Sigmoid colon (tissue), 7 donors: Measurements from ENCODE around the gene COG5. TPM values are rescaled to one million over a fixed set of nuclear protein-coding genes. Genes with fewer than 3 reads are reported as not detected.

Experiments used
- DNase-seq: peaks from one replicate; pipeline ENCODE4 v3.0.0-alpha.2; 2019
- H3K27ac ChIP-seq, 4 donors: fragments of 200-600 bp; sonication (generic); one replicate each; pipeline ENCODE4 v1.5.1; 2016 to 2019; ENCODE audit warnings: mild to moderate bottlenecking in 1 of 4
- H3K27me3 ChIP-seq, 3 donors: fragments of 200-600 bp; sonication (generic); one replicate each; pipeline ENCODE4 v1.5.1; 2019; ENCODE audit warnings: mild to moderate bottlenecking in 1 of 3
- H3K36me3 ChIP-seq, 4 donors: fragments of 200-600 bp; sonication (generic); one replicate each; pipeline ENCODE4 v1.5.1; 2016 to 2019
- H3K4me1 ChIP-seq, 4 donors: fragments of 200-600 bp; sonication (generic); one replicate each; pipeline ENCODE4 v1.5.1; 2017 to 2019
- H3K4me3 ChIP-seq, 4 donors: fragments of 200-600 bp; sonication (generic); one replicate each; pipeline ENCODE4 v1.5.1; 2017 to 2019; ENCODE audit warnings: mild to moderate bottlenecking in 2 of 4, moderate library complexity in 1 of 4
- H3K9me3 ChIP-seq, 4 donors: fragments of 200-600 bp in 3 of 4; sonication (generic) in 3 of 4; one replicate each; pipeline versions ENCODE4 v1.5.1 to v1.6.1; 2013 to 2019
- EP300 ChIP-seq, 4 donors: sonication (generic); formaldehyde crosslinking; IDR thresholded peaks; one replicate each; pipeline ENCODE4 v1.6.1; 2017; ENCODE audit warnings: antibody characterized with exemption in 4 of 4
- POLR2A ChIP-seq, 2 donors: fragments of 450-650 bp; IDR thresholded peaks; one replicate each; pipeline ENCODE4 v1.6.1; 2016; ENCODE audit warnings: antibody characterized with exemption in 2 of 2, mild to moderate bottlenecking in 2 of 2, moderate library complexity in 2 of 2
- POLR2AphosphoS5 ChIP-seq, 4 donors: sonication (generic); formaldehyde crosslinking; IDR thresholded peaks; one replicate each; pipeline ENCODE4 v1.6.1; 2017; ENCODE audit warnings: antibody characterized with exemption in 4 of 4
- WGBS, 2 donors: extraction: QIAGEN DNeasy Blood & Tissue Kit; methylation state at CpG; one replicate each; pipeline ENCODE4 v1.1.7; 2013; 5-methylcytosine and 5-hydroxymethylcytosine counted together
- intact Hi-C: fragments of 100-400 bp; cut with DNase I; formaldehyde crosslinking; loops from one replicate; pipeline ENCODE4 v1.15.1; 2023
- polyA plus RNA-seq, 3 donors: library from polyadenylated mRNA; stranded (reverse); fragments of 200-250 nt; gene quantifications; one replicate each; pipeline ENCODE4 v1.2.3, GENCODE V29; 2013
- total RNA-seq, 4 donors: library from RNA; depleted of rRNA; stranded (reverse); fragments of >200 nt; gene quantifications; one replicate each; pipeline ENCODE4 v1.1.0, GENCODE V29; 2016
- TF ChIP-seq, protein P1 (sequence below), 4 experiments: fragments of 450-650 bp in 3 of 4; fragments of 200-600 bp in 1 of 4; IDR thresholded peaks; one replicate each; pipeline ENCODE4 v1.5.1; 2016 to 2019; ENCODE audit warnings: antibody characterized with exemption in 4 of 4, mild to moderate bottlenecking in 3 of 4, moderate library complexity in 2 of 4
- donor health status: healthy with polysubstance abuse.
- donor health status: Bipolar disorder and iron deficiency.
- donor health status: healthy.

Gene COG5
- 10 to 100 TPM; 26.8 to 73.4 (median 30.2) TPM for total RNA-seq
- 10 to 100 TPM; 11.0 to 27.6 (median 15.7) TPM for polyA plus RNA-seq

DNA sequence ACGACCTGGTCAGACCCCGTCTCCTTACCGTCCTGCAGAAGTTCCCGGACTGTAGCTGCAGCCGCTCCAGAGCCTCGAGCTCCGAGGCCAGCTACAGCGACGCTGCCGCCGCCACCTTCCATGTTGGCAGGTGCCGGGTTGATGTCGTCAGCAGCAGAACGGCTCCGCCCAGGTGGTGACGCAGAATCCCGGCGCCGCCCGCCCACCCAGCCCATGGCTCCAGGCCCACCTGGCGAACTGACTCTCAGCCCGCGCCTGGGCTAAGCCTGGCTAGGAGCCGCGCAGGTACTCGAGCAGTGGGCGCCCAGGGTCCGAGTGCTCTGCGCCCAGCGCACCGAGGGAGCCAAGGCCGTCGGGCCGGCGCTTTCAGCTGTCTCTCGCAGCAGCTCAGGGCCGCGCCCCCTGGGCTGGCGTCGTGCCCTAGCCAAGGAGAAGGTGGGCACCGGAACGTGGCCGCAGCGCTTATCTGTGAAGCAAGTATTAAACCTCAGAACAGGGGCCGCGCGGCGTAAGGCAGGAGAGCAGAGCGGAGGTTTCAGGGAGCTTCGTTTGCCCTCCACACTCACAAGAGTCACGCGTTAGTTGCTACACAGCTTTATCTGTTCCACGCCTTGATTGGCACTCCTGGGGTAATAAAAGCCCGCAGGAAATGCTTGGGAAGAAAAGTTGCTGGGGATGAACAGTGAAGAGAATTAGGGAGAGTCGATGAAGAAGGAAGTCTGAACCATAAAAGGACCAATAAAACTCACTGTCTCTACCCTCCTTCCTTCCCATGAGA is at the start of gene COG5, which contains the start of gene DUS4L:
COG5 (minus strand) TSS at position 146 of the 778 bp plus-strand sequence; CDS start at position 122, 24 bp downstream.
DUS4L (plus strand) TSS at position 197 of the 778 bp plus-strand sequence. CDS start 3,100 bp downstream, outside the sequence.
- H3K27me3 ChIP-seq: no peaks in the 10 kb centered on the region
- peaks cover 0 to 49% (median 30%) of the 10 kb centered on the region in 4 donors for H3K4me1 ChIP-seq
- intact Hi-C loops: loop anchor here (1.0 to 10.0 kb wide), 5 partner anchors 16 to 399 kb away; partner anchors contain the start of genes BCAP29, CBLL1 and HBP1
- peak; percentile 89 for DNase-seq
- peak within 1 kb of the TSS; percentile 92 to 96 (median 93) for H3K27ac ChIP-seq
- WGBS, 2 donors: 0% methylated on average over 55 of the region's 55 CpGs
- H3K4me3 ChIP-seq: peak within 1 kb of the TSS; percentile 85 to 98 (median 90)
- no peaks in the 10 kb centered on the region for H3K36me3 ChIP-seq
- TF ChIP-seq, protein P1, sequence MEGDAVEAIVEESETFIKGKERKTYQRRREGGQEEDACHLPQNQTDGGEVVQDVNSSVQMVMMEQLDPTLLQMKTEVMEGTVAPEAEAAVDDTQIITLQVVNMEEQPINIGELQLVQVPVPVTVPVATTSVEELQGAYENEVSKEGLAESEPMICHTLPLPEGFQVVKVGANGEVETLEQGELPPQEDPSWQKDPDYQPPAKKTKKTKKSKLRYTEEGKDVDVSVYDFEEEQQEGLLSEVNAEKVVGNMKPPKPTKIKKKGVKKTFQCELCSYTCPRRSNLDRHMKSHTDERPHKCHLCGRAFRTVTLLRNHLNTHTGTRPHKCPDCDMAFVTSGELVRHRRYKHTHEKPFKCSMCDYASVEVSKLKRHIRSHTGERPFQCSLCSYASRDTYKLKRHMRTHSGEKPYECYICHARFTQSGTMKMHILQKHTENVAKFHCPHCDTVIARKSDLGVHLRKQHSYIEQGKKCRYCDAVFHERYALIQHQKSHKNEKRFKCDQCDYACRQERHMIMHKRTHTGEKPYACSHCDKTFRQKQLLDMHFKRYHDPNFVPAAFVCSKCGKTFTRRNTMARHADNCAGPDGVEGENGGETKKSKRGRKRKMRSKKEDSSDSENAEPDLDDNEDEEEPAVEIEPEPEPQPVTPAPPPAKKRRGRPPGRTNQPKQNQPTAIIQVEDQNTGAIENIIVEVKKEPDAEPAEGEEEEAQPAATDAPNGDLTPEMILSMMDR (IDR thresholded peaks at IDR 0.05): no peak
- TF ChIP-seq POLR2A (IDR thresholded peaks at IDR 0.05) (peak in 1 of 2 donors; percentile 58), EP300 (IDR thresholded peaks at IDR 0.05) (peak in 1 of 4 donors; percentile 9), POLR2AphosphoS5 (IDR thresholded peaks at IDR 0.05) (peak; percentile 86 to 93 (median 90))
- H3K9me3 ChIP-seq: no peaks in the 10 kb centered on the region

DNA sequence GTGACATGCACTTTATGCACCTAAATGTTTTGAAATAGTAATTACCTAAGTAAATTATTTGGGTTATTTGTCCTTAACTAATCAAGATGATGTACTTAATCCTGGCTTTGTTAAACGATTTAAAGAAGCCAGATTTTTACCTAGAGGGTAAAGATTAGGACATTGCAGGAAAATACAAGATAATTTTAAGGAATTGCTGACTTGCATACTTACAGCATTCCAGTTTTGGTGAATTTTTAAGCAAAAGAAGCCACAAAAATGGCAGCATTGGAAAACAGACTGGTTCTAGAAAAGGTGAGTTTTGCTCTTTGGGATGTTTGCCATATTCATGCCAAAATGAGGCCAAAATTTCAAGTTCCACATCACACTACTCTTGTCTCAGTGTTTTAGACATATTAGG is 49.7 kb upstream of the COG5 start:
- H3K36me3 ChIP-seq: peaks cover 5 to 50% (median 13%) of the 10 kb centered on the region in 4 donors
- no peaks in the 10 kb centered on the region for H3K27me3 ChIP-seq

DNA sequence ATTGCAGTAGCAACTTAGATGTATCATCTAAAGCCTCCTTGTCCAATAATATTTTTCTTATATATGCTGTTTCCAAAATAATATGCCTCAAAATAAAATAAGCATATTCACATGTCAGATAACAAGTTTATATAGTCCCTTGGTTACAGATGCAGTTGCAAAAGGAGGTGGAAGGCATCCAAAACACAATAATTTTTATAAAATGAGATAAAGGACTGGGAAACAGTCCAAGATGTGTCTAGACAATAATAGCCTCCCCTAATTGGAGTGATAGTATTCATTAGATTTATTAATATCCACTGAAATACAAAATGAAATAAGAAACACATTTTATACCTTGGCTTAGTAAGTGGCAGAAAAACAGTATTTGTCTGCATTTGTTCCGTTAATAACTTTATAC is 46.6 kb upstream of the COG5 start:
- H3K36me3 ChIP-seq: peaks cover 5 to 29% (median 13%) of the 10 kb centered on the region in 4 donors
- no peak overlapping the region for H3K27ac ChIP-seq
- H3K4me3 ChIP-seq: no peak overlapping the region
- DNase-seq: no peak
- 92 to 99% methylated on average over 1 of the region's 1 CpG for WGBS, 2 donors
- TF ChIP-seq EP300 (IDR thresholded peaks at IDR 0.05) (no peak), POLR2A (IDR thresholded peaks at IDR 0.05) (no peak), POLR2AphosphoS5 (IDR thresholded peaks at IDR 0.05) (no peak)
- TF ChIP-seq, protein P1 (IDR thresholded peaks at IDR 0.05): no peak
- intact Hi-C loops: no loop called here
- no peaks in the 10 kb centered on the region for H3K9me3 ChIP-seq
- peaks cover 0 to 10% (median 5%) of the 10 kb centered on the region in 4 donors for H3K4me1 ChIP-seq
- H3K27me3 ChIP-seq: no peaks in the 10 kb centered on the region

More for the DNA sequence above, 49.7 kb upstream of the COG5 start:
- intact Hi-C loops: no loop called here
- H3K4me3 ChIP-seq: no peak overlapping the region
- H3K4me1 ChIP-seq: peaks cover 0 to 10% (median 5%) of the 10 kb centered on the region in 4 donors
- whole genome bisulfite sequencing, 2 donors: 91 to 94% methylated on average over 1 of the region's 1 CpG
- no peak overlapping the region for H3K27ac ChIP-seq
- TF ChIP-seq POLR2A (IDR thresholded peaks at IDR 0.05) (no peak), POLR2AphosphoS5 (IDR thresholded peaks at IDR 0.05) (no peak), EP300 (IDR thresholded peaks at IDR 0.05) (no peak)
- TF ChIP-seq, protein P1 (IDR thresholded peaks at IDR 0.05): no peak
- H3K9me3 ChIP-seq: no peaks in the 10 kb centered on the region
- DNase-seq: no peak

DNA sequence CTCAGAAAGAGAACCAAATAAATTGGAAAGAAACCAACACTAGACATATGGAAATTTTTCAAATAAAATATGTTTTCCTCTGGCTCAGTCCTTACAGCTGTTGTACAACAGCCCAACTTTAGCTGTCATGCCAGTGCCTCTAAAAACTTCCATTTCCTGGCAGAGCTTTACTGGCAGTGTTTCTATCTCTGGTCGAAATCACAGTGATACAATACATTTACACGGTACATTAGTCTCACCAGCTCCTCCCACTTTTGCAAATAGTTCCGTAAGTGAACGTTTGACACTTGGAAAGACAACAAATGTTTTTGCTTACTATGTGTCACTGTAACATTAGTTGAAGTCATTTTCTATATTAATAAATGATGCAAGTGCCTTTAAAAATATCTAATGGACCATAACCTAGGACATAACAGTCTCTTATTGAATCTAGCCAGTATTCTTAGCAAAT is 46.1 kb upstream of the COG5 start:
- H3K4me1 ChIP-seq: peaks cover 0 to 10% (median 5%) of the 10 kb centered on the region in 4 donors
- no peak overlapping the region for H3K4me3 ChIP-seq
- no peak for DNase-seq
- H3K27ac ChIP-seq: no peak overlapping the region
- H3K9me3 ChIP-seq: no peaks in the 10 kb centered on the region
- H3K36me3 ChIP-seq: peaks cover 5 to 24% (median 13%) of the 10 kb centered on the region in 4 donors
- 80 to 88% methylated on average over 4 of the region's 4 CpGs for WGBS, 2 donors
- intact Hi-C loops: no loop called here
- no peak for TF ChIP-seq POLR2A (IDR thresholded peaks at IDR 0.05)
- no peak for TF ChIP-seq EP300 (IDR thresholded peaks at IDR 0.05)
- no peak for TF ChIP-seq POLR2AphosphoS5 (IDR thresholded peaks at IDR 0.05)
- TF ChIP-seq, protein P1 (IDR thresholded peaks at IDR 0.05): no peak
- no peaks in the 10 kb centered on the region for H3K27me3 ChIP-seq
